Adrenal gland (tissue), 12 donors: ENCODE data around the gene TSPYL2. TPM values are rescaled to one million over a fixed set of nuclear protein-coding genes. Genes with fewer than 3 reads are reported as not detected.

Source experiments
- DNase-seq, 7 donors: peaks; one replicate each; pipeline ENCODE4 v3.0.0-alpha.2; 2019 to 2020
- H3K27ac ChIP-seq, 5 donors: fragments of 200-600 bp; sonication (generic) in 4 of 5; 1 replicate in 3 of 5; 2 replicates in 2 of 5; pipeline versions ENCODE4 v1.5.1 to v1.8.0; 2016 to 2020; ENCODE audit warnings: mild to moderate bottlenecking in 1 of 5
- H3K27me3 ChIP-seq: fragments of 200-600 bp; 2 replicates; pipeline ENCODE4 v1.8.0; 2021
- H3K36me3 ChIP-seq, 2 donors: fragments of 200-600 bp; replicated peaks in 1 of 2; 1 replicate in 1 of 2; 2 replicates in 1 of 2; pipeline versions ENCODE4 v1.5.1 to v1.8.0; 2018 to 2022
- H3K4me1 ChIP-seq, 2 donors: fragments of 200-600 bp; replicated peaks in 1 of 2; 1 replicate in 1 of 2; 2 replicates in 1 of 2; pipeline versions ENCODE4 v1.5.1 to v1.8.0; 2018 to 2021
- H3K4me3 ChIP-seq, 4 donors: fragments of 200-600 bp; sonication (generic) in 3 of 4; one replicate each; pipeline ENCODE4 v1.5.1; 2016 to 2018
- H3K9me3 ChIP-seq, 3 donors: fragments of 200-600 bp; sonication (generic) in 1 of 3; replicated peaks in 1 of 3; 1 replicate in 2 of 3; 2 replicates in 1 of 3; pipeline versions ENCODE4 v1.5.1 to v1.8.0; 2016 to 2021
- CTCF ChIP-seq, 6 experiments: fragments of 450-650 bp in 4 of 6; fragments of 200-600 bp in 2 of 6; sonication (generic) in 1 of 6; IDR thresholded peaks; 1 replicate in 5 of 6; 2 replicates in 1 of 6; pipeline versions ENCODE4 v1.5.1 to v1.8.0; 2016 to 2021; ENCODE audit warnings: antibody characterized with exemption in 6 of 6, mild to moderate bottlenecking in 2 of 6, moderate library complexity in 1 of 6
- POLR2A ChIP-seq, 2 donors: fragments of 450-650 bp; IDR thresholded peaks; one replicate each; pipeline ENCODE4 v1.6.1; 2017; ENCODE audit warnings: antibody characterized with exemption in 2 of 2, mild to moderate bottlenecking in 2 of 2, moderate library complexity in 1 of 2
- WGBS, 4 donors: extraction: QIAGEN DNeasy Blood & Tissue Kit in 2 of 4; methylation state at CpG; one replicate each; pipeline versions ENCODE4 v1.1.5 to v1.1.7; 2013 to 2017; 5-methylcytosine and 5-hydroxymethylcytosine counted together
- intact Hi-C, 2 donors: fragments of 100-400 bp; cut with DNase I; formaldehyde crosslinking; loops; one replicate each; pipeline versions ENCODE4 v1.14.1 to v1.15.0; 2022 to 2023
- polyA plus RNA-seq, 3 donors: library from polyadenylated mRNA; stranded (reverse); fragments of 200-250 nt in 2 of 3; fragments of 350-450 nt in 1 of 3; fragmentation: Illumina TruSeq in 1 of 3; extraction: RNeasy Lipid Tissue Mini Kit (QIAGEN cat#74804) in 1 of 3; gene quantifications; one replicate each; pipeline ENCODE4 v1.2.3, GENCODE V29; 2013 to 2014
- total RNA-seq, 9 donors: library from RNA; depleted of rRNA in 4 of 9; stranded (reverse); fragments of >200 nt in 4 of 9; fragments of 120-200 nt in 1 of 9; fragmentation: NEBNext Ultra II Directional in 1 of 9; extraction: Animal tissue kit (Norgen Biotek cat#: 25700) in 1 of 9; gene quantifications; one replicate each; pipeline versions ENCODE4 v1.1.0 to v1.2.4, GENCODE V29; 2013 to 2023
- donor health status: healthy with polysubstance abuse.
- donor health status: Bipolar disorder and iron deficiency.
- donor health status: DM: yes; HTN: yes; CAD: no.
- donor health status: DM: no; HTN: no; CAD: no.
- donor health status: DM: no; HTN: no; CAD: no.
- donor health status: DM: yes; HTN: yes; CAD: no.

Gene TSPYL2
- total and polyA plus RNA-seq, 12 donors = 35.5 to 536 (median 90.7) TPM

- DNase-seq = no peak
- peak overlapping the region in 4 of 5 donors; percentile 30 to 65 (median 58) for H3K27ac ChIP-seq
- 92 to 100% (median 99%) methylated on average over 1 to 6 of the region's 6 CpGs; no CpG with 5 or more reads in 1 of the 4 donors for WGBS, 4 donors
Observed at GRCh38 chrX:53114864-53115549, 32.8 kb downstream of the TSPYL2 start.

DNA sequence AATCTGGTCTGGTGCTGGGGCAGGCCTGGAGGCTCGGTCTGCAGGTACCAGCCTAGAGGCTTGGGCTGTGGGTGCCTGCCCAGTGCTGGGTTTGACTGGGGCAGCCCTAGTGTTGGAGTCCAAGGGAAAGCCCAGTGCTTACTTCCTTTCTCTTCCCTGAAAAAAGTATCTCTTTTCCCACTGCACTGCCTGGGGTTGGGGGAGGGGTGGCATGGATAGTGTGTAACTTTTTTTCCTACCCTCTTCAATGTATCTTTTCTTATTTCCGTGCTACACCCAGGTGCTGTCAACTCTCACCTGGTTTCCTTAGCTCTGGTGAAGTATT lies 33.3 kb downstream of the TSPYL2 start:
- TF ChIP-seq CTCF (IDR thresholded peaks at IDR 0.05) (no peak), POLR2A (IDR thresholded peaks at IDR 0.05) (no peak)
- intact Hi-C loops = no loop called here
- Histone ChIP-seq H3K27ac (peak overlapping the region in 4 of 5 donors; percentile 30 to 65 (median 58)), H3K36me3 (no peaks in the 10 kb centered on the region), H3K4me3 (no peak overlapping the region), H3K27me3 (no peaks in the 10 kb centered on the region), H3K4me1 (peaks cover 4 to 5% of the 10 kb centered on the region in 2 donors), H3K9me3 (no peaks in the 10 kb centered on the region)
- 67 to 90% (median 71%) methylated on average over 1 to 2 of the region's 2 CpGs for WGBS, 4 donors
- no peak for DNase-seq

More at GRCh38 chrX:53114864-53115549, 32.8 kb downstream of the TSPYL2 start:
- H3K4me3 ChIP-seq = no peak overlapping the region
- no peak for TF ChIP-seq CTCF (IDR thresholded peaks at IDR 0.05)
- no peaks in the 10 kb centered on the region for H3K27me3 ChIP-seq
- intact Hi-C loops = no loop called here
- no peaks in the 10 kb centered on the region for H3K36me3 ChIP-seq
- peaks cover 4 to 5% of the 10 kb centered on the region in 2 donors for H3K4me1 ChIP-seq
- H3K9me3 ChIP-seq = no peaks in the 10 kb centered on the region

GRCh38 chrX:53116101-53116500 lies 33.9 kb downstream of the TSPYL2 start:
- intact Hi-C loops = no loop called here
- peak; percentile 29 to 62 (median 51) for DNase-seq
- TF ChIP-seq CTCF (IDR thresholded peaks at IDR 0.05) (no peak), POLR2A (IDR thresholded peaks at IDR 0.05) (peak in 1 of 2 donors; percentile 44)
- H3K4me1 ChIP-seq = peaks cover 4 to 5% of the 10 kb centered on the region in 2 donors
- H3K36me3 ChIP-seq = no peaks in the 10 kb centered on the region
- peak overlapping the region in 1 of 4 donors; percentile 16 for H3K4me3 ChIP-seq
- WGBS, 4 donors = 5 to 36% (median 26%) methylated on average over 3 of the region's 3 CpGs
- no peaks in the 10 kb centered on the region for H3K27me3 ChIP-seq
- no peaks in the 10 kb centered on the region for H3K9me3 ChIP-seq
- peak overlapping the region; percentile 39 to 65 (median 61) for H3K27ac ChIP-seq

DNA sequence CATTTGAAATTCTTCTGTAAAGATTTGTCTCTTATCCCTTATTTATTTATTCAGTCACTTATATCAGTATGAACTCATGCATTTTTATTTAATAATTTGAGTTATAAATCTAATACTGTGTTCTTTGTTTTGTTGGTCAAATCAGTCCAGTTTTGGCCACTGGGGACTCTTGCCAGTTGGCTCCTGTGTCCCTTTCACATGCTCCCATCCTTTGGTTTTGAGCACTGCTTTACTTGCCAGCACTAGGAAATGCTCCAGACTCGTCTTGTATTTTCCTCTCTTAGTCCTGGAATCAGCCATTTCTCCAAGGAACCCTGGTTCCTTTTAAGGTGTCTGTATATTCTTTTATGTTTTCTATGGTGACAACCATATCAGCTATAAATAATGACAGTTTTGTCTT lies 39.8 kb downstream of the TSPYL2 start:
- no peak for TF ChIP-seq POLR2A (IDR thresholded peaks at IDR 0.05)
- TF ChIP-seq CTCF (IDR thresholded peaks at IDR 0.05) = no peak
- Histone ChIP-seq H3K36me3 (no peaks in the 10 kb centered on the region), H3K27ac (no peak overlapping the region), H3K9me3 (no peaks in the 10 kb centered on the region), H3K4me3 (no peak overlapping the region), H3K4me1 (no peaks in the 10 kb centered on the region), H3K27me3 (no peaks in the 10 kb centered on the region)
- peak in 1 of 7 donors; percentile 7 for DNase-seq
- intact Hi-C loops = no loop called here
- 29 to 54% (median 34%) methylated on average over 1 of the region's 1 CpG for WGBS, 4 donors
